Adrenal gland (tissue), 5 donors: ENCODE measurements around the gene BNC2.

ENCODE experiments used
- CTCF ChIP-seq, 6 experiments: fragments of 450-650 bp in 4 of 6; fragments of 200-600 bp in 2 of 6; sonication (generic) in 1 of 6; IDR thresholded peaks; 1 replicate in 5 of 6; 2 replicates in 1 of 6; pipeline versions ENCODE4 v1.5.1 to v1.8.0; 2016 to 2021; ENCODE audit warnings: antibody characterized with exemption in 6 of 6, mild to moderate bottlenecking in 2 of 6, moderate library complexity in 1 of 6
- POLR2A ChIP-seq, 2 donors: fragments of 450-650 bp; IDR thresholded peaks; one replicate each; pipeline ENCODE4 v1.6.1; 2017; ENCODE audit warnings: antibody characterized with exemption in 2 of 2, mild to moderate bottlenecking in 2 of 2, moderate library complexity in 1 of 2
- donor health status: DM: no; HTN: no; CAD: no.

GRCh38 chr9:16484744-16485143, 385.7 kb downstream of the BNC2 start:
- TF ChIP-seq CTCF (IDR thresholded peaks at IDR 0.05) (no peak), POLR2A (IDR thresholded peaks at IDR 0.05) (no peak)
